Measurements from ENCODE around the gene MAEL. TPM values are rescaled to one million over a fixed set of nuclear protein-coding genes. Genes with fewer than 3 reads are reported as not detected.

MAEL gene
- total RNA-seq, 1 experiment from 2014 or later: not detected

Other genes starting within 250 kb of the MAEL start
- 33.8 and 47.7 TPM in 2 replicates for gene POGK, start 149.8 kb upstream of the MAEL start, total RNA-seq (2014; rRNA removed; shearing (Covaris generic))
- gene TADA1, start 113.0 kb upstream of the MAEL start, total RNA-seq (2014; rRNA removed; shearing (Covaris generic)): 25.7 and 34.7 TPM in 2 replicates
- 0.86 and 1.6 TPM in 2 replicates for gene ILDR2, start 13.7 kb upstream of the MAEL start, total RNA-seq (2014; rRNA removed; shearing (Covaris generic))
- gene GPA33, start 101.1 kb downstream of the MAEL start, total RNA-seq (2014; rRNA removed; shearing (Covaris generic)): 0.12 and 1.1 TPM in 2 replicates
- gene STYXL2, start 104.8 kb downstream of the MAEL start, total RNA-seq (2014; rRNA removed; shearing (Covaris generic)): 0.10 and 0.68 TPM in 2 replicates
- 11.3 and 19.0 TPM in 2 replicates for gene POU2F1, start 231.6 kb downstream of the MAEL start, total RNA-seq (2014; rRNA removed; shearing (Covaris generic))

Measured in G401 (cell line).